Heart left ventricle (tissue), 16 donors: ENCODE measurements around the gene C1QTNF4. TPM values are rescaled to one million over a fixed set of nuclear protein-coding genes. Genes with fewer than 3 reads are reported as not detected.
A peak's percentile ranks its signal among the peaks of the same experiment; 100 is the strongest.

Source experiments
- ATAC-seq, 4 donors: fragments of 200-7000 bp; cut with Tn5 transposase; one replicate each; pipeline ENCODE4 v1.9.1; 2020 to 2022; ENCODE audit warnings: moderate library complexity in 4 of 4, mild to moderate bottlenecking in 3 of 4, moderate number of reproducible peaks in 1 of 4
- DNase-seq, 5 donors: peaks; one replicate each; pipeline ENCODE4 v3.0.0-alpha.2; 2020
- H3K27ac ChIP-seq, 12 donors: fragments of 200-600 bp; sonication (generic) in 4 of 12; one replicate each; pipeline versions ENCODE4 v1.5.0 to v1.8.0; 2016 to 2022; ENCODE audit warnings: mild to moderate bottlenecking in 2 of 12
- H3K27me3 ChIP-seq, 9 donors: fragments of 200-600 bp; sonication (generic) in 2 of 9; one replicate each; pipeline versions ENCODE4 v1.5.1 to v1.8.0; 2016 to 2022; ENCODE audit warnings: mild to moderate bottlenecking in 3 of 9
- H3K36me3 ChIP-seq, 9 donors: fragments of 200-600 bp; sonication (generic) in 2 of 9; one replicate each; pipeline versions ENCODE4 v1.5.0 to v1.8.0; 2018 to 2022; ENCODE audit warnings: mild to moderate bottlenecking in 2 of 9
- H3K4me1 ChIP-seq, 12 donors: fragments of 200-600 bp; sonication (generic) in 4 of 12; one replicate each; pipeline versions ENCODE4 v1.5.0 to v1.8.0; 2016 to 2022; ENCODE audit warnings: mild to moderate bottlenecking in 3 of 12
- H3K4me3 ChIP-seq, 12 donors: fragments of 200-600 bp; sonication (generic) in 4 of 12; one replicate each; pipeline versions ENCODE4 v1.5.0 to v1.8.0; 2017 to 2022; ENCODE audit warnings: mild to moderate bottlenecking in 9 of 12, moderate library complexity in 4 of 12
- H3K9me3 ChIP-seq, 12 donors: fragments of 200-600 bp; sonication (generic) in 4 of 12; one replicate each; pipeline versions ENCODE4 v1.5.0 to v1.8.0; 2016 to 2022; ENCODE audit warnings: mild to moderate bottlenecking in 1 of 12
- POLR2A ChIP-seq, 2 donors: fragments of 450-650 bp; IDR thresholded peaks; one replicate each; pipeline ENCODE4 v1.6.1; 2017; ENCODE audit warnings: antibody characterized with exemption in 2 of 2, mild to moderate bottlenecking in 2 of 2, moderate library complexity in 2 of 2
- WGBS, 4 donors: extraction: QIAGEN DNeasy Blood & Tissue Kit in 2 of 4; methylation state at CpG; one replicate each; pipeline versions ENCODE4 v1.1.5 to v1.1.7; 2013 to 2018; 5-methylcytosine and 5-hydroxymethylcytosine counted together
- intact Hi-C, 10 donors: fragments of 100-400 bp; cut with DNase I; formaldehyde crosslinking; loops; one replicate each; pipeline versions ENCODE4 v1.11.1 to v1.14.2; 2022
- polyA plus RNA-seq, 2 donors: library from polyadenylated mRNA; stranded (reverse); fragments of 200-250 nt; gene quantifications; one replicate each; pipeline ENCODE4 v1.2.3, GENCODE V29; 2013
- total RNA-seq, 9 donors: library from RNA; depleted of rRNA in 2 of 9; stranded (reverse); fragments of >200 nt in 2 of 9; fragmentation: NEBNext Ultra II Directional in 3 of 9; extraction: Animal tissue kit (Norgen Biotek cat#: 25700) in 3 of 9; gene quantifications; one replicate each; pipeline versions ENCODE4 v1.1.0 to v1.2.4, GENCODE V29; 2016 to 2023
- TF ChIP-seq, protein P1 (sequence below), 12 donors: fragments of 200-600 bp; sonication (generic) in 4 of 12; IDR thresholded peaks; one replicate each; pipeline versions ENCODE4 v1.5.0 to v1.8.0; 2018 to 2022; ENCODE audit warnings: antibody characterized with exemption in 12 of 12, mild to moderate bottlenecking in 5 of 12
- donor health status: ischemic (EF 13 %, LVEDD 7.1; RV severe dilation, severe dysfunction).
- donor health status: healthy with polysubstance abuse.
- donor health status: DM: no; HTN: yes; CAD: no.
- donor health status: DM: no; HTN: no; CAD: no.
- donor health status: ischemic (EF 25% LVEDD 6.9; RV normal size, moderate dysfunction).
- donor health status: ischemic (EF 25% LVEDD 5.7; RV mildly dilated, moderate dysfunction).
- donor health status: healthy.
- donor health status: DM: yes; HTN: yes; CAD: no.
- donor health status: ischemic (EF 35%, LVEDD 5.7; RV mildly dilated, moderate dysfunction).
- donor health status: nonischemic (EF 11% LVEDD 7.7; RV severe dilation, severe dysfunction).
- donor health status: DM: yes; HTN: yes; CAD: no.
- donor health status: PGD.
- donor health status: ischemic (EF 29% LVEDD 5.4; RV normal size, mild dysfunction).
- donor health status: nonischemic (EF 23%, LVEDD 6.1; RV moderate dilation, normal function).

Gene C1QTNF4
- total and polyA plus RNA-seq, 11 donors: 0.23 to 1.5 (median 0.67) TPM; not detected in 1

DNA sequence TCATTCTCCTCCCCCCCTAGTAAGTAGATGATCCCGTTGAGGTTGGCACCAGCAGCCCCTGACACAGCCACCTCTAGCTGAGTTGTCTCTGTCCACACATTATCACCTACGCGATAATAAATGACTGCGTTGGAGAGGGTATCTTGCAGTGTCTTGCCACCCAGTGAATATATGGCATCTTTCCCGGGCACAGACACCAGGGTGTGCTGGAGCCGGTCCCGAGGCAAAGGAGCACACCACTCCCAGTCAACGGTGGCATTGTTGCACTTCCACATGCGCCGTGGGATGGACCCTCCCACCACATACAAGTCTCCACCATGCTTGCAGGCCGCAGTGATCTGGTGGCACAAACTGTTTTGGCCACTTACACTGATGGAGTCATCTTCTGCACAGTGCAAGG lies 20.9 kb downstream of the C1QTNF4 start:
- peaks cover 0 to 88% (median 73%) of the 10 kb centered on the region in 9 donors for H3K36me3 ChIP-seq
- intact Hi-C loops: no loop called here

DNA sequence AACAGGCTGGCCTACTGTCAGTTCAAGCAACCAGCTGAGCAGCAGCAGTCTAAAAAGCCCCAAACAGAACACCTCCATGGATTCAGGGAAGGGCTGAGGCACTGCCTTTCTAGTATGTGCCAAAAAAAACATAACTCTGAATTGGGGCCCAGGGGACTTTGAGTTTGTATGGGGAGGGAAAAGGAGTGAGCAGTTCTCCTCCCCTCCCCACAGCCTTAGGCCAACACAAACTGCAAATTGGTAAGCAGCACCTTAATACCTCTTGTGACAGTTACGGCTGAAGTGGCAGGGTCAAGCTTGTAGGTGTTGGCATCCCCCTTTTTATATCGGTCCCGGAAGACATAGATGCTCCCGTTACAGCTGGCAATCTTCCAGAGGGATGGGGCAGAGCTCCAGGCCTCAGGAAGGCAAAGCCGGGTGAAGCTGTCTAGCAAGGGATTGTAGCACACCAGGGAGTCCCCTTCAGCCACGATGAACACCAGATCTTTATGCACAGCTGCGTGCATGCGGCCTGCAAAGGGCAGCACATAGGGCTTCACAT lies 21.4 kb downstream of the C1QTNF4 start:
- TF ChIP-seq POLR2A (IDR thresholded peaks at IDR 0.05): no peak
- TF ChIP-seq, protein P1, sequence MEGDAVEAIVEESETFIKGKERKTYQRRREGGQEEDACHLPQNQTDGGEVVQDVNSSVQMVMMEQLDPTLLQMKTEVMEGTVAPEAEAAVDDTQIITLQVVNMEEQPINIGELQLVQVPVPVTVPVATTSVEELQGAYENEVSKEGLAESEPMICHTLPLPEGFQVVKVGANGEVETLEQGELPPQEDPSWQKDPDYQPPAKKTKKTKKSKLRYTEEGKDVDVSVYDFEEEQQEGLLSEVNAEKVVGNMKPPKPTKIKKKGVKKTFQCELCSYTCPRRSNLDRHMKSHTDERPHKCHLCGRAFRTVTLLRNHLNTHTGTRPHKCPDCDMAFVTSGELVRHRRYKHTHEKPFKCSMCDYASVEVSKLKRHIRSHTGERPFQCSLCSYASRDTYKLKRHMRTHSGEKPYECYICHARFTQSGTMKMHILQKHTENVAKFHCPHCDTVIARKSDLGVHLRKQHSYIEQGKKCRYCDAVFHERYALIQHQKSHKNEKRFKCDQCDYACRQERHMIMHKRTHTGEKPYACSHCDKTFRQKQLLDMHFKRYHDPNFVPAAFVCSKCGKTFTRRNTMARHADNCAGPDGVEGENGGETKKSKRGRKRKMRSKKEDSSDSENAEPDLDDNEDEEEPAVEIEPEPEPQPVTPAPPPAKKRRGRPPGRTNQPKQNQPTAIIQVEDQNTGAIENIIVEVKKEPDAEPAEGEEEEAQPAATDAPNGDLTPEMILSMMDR (IDR thresholded peaks at IDR 0.05): no peak

More for the DNA sequence above, 20.9 kb downstream of the C1QTNF4 start:
- Histone ChIP-seq H3K4me3 (no peak overlapping the region), H3K27me3 (no peaks in the 10 kb centered on the region), H3K9me3 (no peaks in the 10 kb centered on the region), H3K4me1 (peaks cover 7 to 53% (median 41%) of the 10 kb centered on the region in 12 donors), H3K27ac (peak overlapping the region in 7 of 12 donors; percentile 13 to 68 (median 45))
- WGBS, 4 donors: 49 to 78% (median 63%) methylated on average over 8 to 11 of the region's 11 CpGs
- TF ChIP-seq, protein P1 (IDR thresholded peaks at IDR 0.05): no peak
- no peak for TF ChIP-seq POLR2A (IDR thresholded peaks at IDR 0.05)
- DNase-seq: peak in 3 of 5 donors; percentile 47 to 68 (median 54)
- ATAC-seq: peak; percentile 80 to 88 (median 84)

DNA sequence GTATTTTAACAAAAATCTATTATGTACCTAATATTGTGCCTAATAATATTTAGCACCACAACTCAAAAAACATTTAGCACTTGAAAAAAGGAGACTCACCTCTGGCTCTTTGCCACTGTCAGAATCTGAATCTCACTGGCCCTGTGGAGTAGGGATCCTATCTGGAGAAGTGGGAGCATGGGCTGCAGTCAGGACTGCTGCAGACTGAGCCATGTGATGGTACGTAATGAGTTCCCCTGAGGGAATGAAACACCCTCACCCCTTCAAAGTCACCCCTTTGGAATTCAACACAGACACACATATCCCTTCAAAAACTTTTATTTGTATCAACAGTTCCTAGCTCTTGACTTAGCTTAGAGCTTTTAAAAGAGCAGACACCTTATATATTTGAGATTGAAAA lies 22.3 kb downstream of the C1QTNF4 start:
- DNase-seq (no peak), ATAC-seq (peak in 1 of 4 donors; percentile 51)
- H3K9me3 ChIP-seq: no peaks in the 10 kb centered on the region
- intact Hi-C loops: no loop called here
- H3K4me1 ChIP-seq: peaks cover 0 to 39% (median 27%) of the 10 kb centered on the region in 12 donors
- no peaks in the 10 kb centered on the region for H3K27me3 ChIP-seq
- WGBS, 4 donors: 20 to 44% (median 38%) methylated on average over 1 of the region's 1 CpG
- H3K27ac ChIP-seq: peak overlapping the region in 5 of 12 donors; percentile 35 to 68 (median 45)
- TF ChIP-seq POLR2A (IDR thresholded peaks at IDR 0.05): no peak
- TF ChIP-seq, protein P1 (IDR thresholded peaks at IDR 0.05): no peak
- H3K36me3 ChIP-seq: peaks cover 0 to 85% (median 68%) of the 10 kb centered on the region in 9 donors
- no peak overlapping the region for H3K4me3 ChIP-seq

More for the DNA sequence above, 21.4 kb downstream of the C1QTNF4 start:
- Histone ChIP-seq H3K4me3 (no peak overlapping the region), H3K9me3 (no peaks in the 10 kb centered on the region), H3K27ac (peak overlapping the region in 8 of 12 donors; percentile 25 to 68 (median 42)), H3K4me1 (peaks cover 2 to 48% (median 35%) of the 10 kb centered on the region in 12 donors), H3K27me3 (no peaks in the 10 kb centered on the region), H3K36me3 (peaks cover 0 to 90% (median 73%) of the 10 kb centered on the region in 9 donors)
- peak in 2 of 4 donors; percentile 20 to 25 for ATAC-seq
- 21 to 32% (median 23%) methylated on average over 6 to 8 of the region's 8 CpGs for WGBS, 4 donors
- DNase-seq: no peak
- intact Hi-C loops: no loop called here

DNA sequence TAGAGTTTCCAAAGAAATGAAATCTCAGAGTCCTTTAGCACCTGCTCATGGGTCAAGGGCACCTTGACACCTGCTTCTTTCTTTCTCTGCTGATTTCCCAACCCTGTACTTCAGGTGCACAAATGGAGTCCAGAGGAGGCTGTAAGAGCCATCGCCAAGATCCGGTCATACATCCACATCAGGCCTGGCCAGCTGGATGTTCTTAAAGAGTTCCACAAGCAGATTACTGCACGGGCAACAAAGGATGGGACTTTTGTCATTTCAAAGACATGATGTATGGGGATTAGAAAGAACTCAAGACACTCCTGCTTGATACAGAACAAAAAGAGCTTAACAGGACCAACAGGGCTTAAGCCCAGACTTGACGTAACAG lies 22.9 kb downstream of the C1QTNF4 start:
- ATAC-seq (no peak), DNase-seq (no peak)
- H3K9me3 ChIP-seq: no peaks in the 10 kb centered on the region
- H3K4me3 ChIP-seq: no peak overlapping the region
- H3K27me3 ChIP-seq: no peaks in the 10 kb centered on the region
- H3K36me3 ChIP-seq: peaks cover 0 to 80% (median 62%) of the 10 kb centered on the region in 9 donors
- WGBS, 4 donors: 74 to 85% (median 84%) methylated on average over 4 of the region's 4 CpGs
- peaks cover 0 to 38% (median 30%) of the 10 kb centered on the region in 12 donors for H3K4me1 ChIP-seq
- H3K27ac ChIP-seq: peak overlapping the region in 1 of 12 donors; percentile 58
- intact Hi-C loops: no loop called here
- TF ChIP-seq POLR2A (IDR thresholded peaks at IDR 0.05): no peak
- TF ChIP-seq, protein P1 (IDR thresholded peaks at IDR 0.05): no peak
